Lung (tissue), 12 donors: ENCODE measurements around the gene RGS8. TPM values are rescaled to one million over a fixed set of nuclear protein-coding genes. Genes with fewer than 3 reads are reported as not detected.

Source experiments
- ATAC-seq: fragments of 200-7000 bp; cut with Tn5 transposase; one replicate; pipeline ENCODE4 v1.9.1; 2020; ENCODE audit warnings: moderate number of reproducible peaks; ENCODE audit not compliant: insufficient read depth, low FRiP score
- DNase-seq, 3 donors: peaks; one replicate each; pipeline ENCODE4 v3.0.0-alpha.2; 2013 to 2017
- H3K27ac ChIP-seq, 2 donors: one replicate each; pipeline ENCODE4 v1.5.1; 2013; ENCODE audit warnings: mild to moderate bottlenecking in 2 of 2, moderate library complexity in 2 of 2, control low read depth in 1 of 2, inconsistent platforms in 1 of 2, low read depth in 1 of 2, low read length in 1 of 2
- H3K27me3 ChIP-seq, 3 donors: one replicate each; pipeline ENCODE4 v1.5.1; 2013; ENCODE audit warnings: low read length in 2 of 3; ENCODE audit not compliant: control insufficient read depth in 3 of 3, insufficient read depth in 3 of 3
- H3K36me3 ChIP-seq, 4 donors: one replicate each; pipeline ENCODE4 v1.5.1; 2013; ENCODE audit warnings: low read length in 4 of 4, mild to moderate bottlenecking in 1 of 4, moderate library complexity in 1 of 4; ENCODE audit not compliant: control insufficient read depth in 4 of 4, insufficient read depth in 4 of 4
- H3K4me1 ChIP-seq, 5 donors: one replicate each; pipeline ENCODE4 v1.5.1; 2013; ENCODE audit warnings: low read length in 5 of 5, mild to moderate bottlenecking in 2 of 5, moderate library complexity in 1 of 5; ENCODE audit not compliant: control insufficient read depth in 5 of 5, insufficient read depth in 5 of 5
- H3K4me3 ChIP-seq: one replicate; pipeline ENCODE4 v1.5.1; 2013; ENCODE audit warnings: mild to moderate bottlenecking, control low read depth, moderate library complexity
- H3K9ac ChIP-seq, 2 donors: one replicate each; pipeline ENCODE4 v1.5.1; 2013; ENCODE audit warnings: low read length in 2 of 2, control low read depth in 1 of 2; ENCODE audit not compliant: insufficient read depth in 1 of 2
- H3K9me3 ChIP-seq, 4 donors: one replicate each; pipeline ENCODE4 v1.5.1; 2013; ENCODE audit warnings: low read length in 3 of 4, mild to moderate bottlenecking in 1 of 4, moderate library complexity in 1 of 4; ENCODE audit not compliant: control insufficient read depth in 4 of 4, insufficient read depth in 3 of 4
- CTCF ChIP-seq: IDR thresholded peaks from 2 replicates; pipeline ENCODE4 v1.5.1; 2012; ENCODE audit warnings: mild to moderate bottlenecking; ENCODE audit errors: control extremely low read depth, extremely low read depth
- WGBS, 2 donors: extraction: QIAGEN DNeasy Blood & Tissue Kit; methylation state at CpG; one replicate each; pipeline ENCODE4 v1.1.7; 2013; 5-methylcytosine and 5-hydroxymethylcytosine counted together
- polyA plus RNA-seq, 2 donors: library from polyadenylated mRNA; stranded (reverse); fragments of 200-250 nt; gene quantifications; one replicate each; pipeline ENCODE4 v1.2.1, GENCODE V29; 2013
- total RNA-seq, 2 donors: library from RNA; depleted of rRNA in 1 of 2; stranded (reverse); fragments of >200 nt in 1 of 2; gene quantifications; one replicate each; pipeline ENCODE4 v1.2.1, GENCODE V29; 2014 to 2021
- donor health status: control.
- donor health status: control.
- donor health status: Bipolar disorder and iron deficiency.
- donor health status: healthy.
- donor health status: DM: yes; HTN: yes; CAD: no.

Gene RGS8
- total and polyA plus RNA-seq, 4 donors = 0.02 to 0.03 (median 0.02) TPM; not detected in 1

GRCh38 chr1:182721525-182721924 is 37.1 kb upstream of the RGS8 start:
- no peaks in the 10 kb centered on the region for H3K36me3 ChIP-seq
- WGBS, 2 donors = 63 to 68% methylated on average over 1 of the region's 1 CpG

GRCh38 chr1:182720463-182720862 is 36.1 kb upstream of the RGS8 start:
- DNase-seq = no peak
- H3K27me3 ChIP-seq = no peaks in the 10 kb centered on the region

More at GRCh38 chr1:182721525-182721924, 37.1 kb upstream of the RGS8 start:
- DNase-seq (no peak), ATAC-seq (no peak)
- Histone ChIP-seq H3K4me1 (peaks cover 0 to 6% (median 0%) of the 10 kb centered on the region in 5 donors), H3K9me3 (no peaks in the 10 kb centered on the region), H3K27ac (no peak overlapping the region), H3K4me3 (no peak overlapping the region), H3K27me3 (no peaks in the 10 kb centered on the region), H3K9ac (no peak overlapping the region)
- TF ChIP-seq CTCF = no peak

GRCh38 chr1:182719553-182719952 is 35.2 kb upstream of the RGS8 start:
- TF ChIP-seq CTCF = no peak
- no peak overlapping the region for H3K27ac ChIP-seq
- H3K27me3 ChIP-seq = no peaks in the 10 kb centered on the region
- 93 to 96% methylated on average over 4 of the region's 4 CpGs for WGBS, 2 donors
- no peaks in the 10 kb centered on the region for H3K9me3 ChIP-seq
- H3K4me1 ChIP-seq = no peaks in the 10 kb centered on the region
- H3K4me3 ChIP-seq = no peak overlapping the region
- ATAC-seq = no peak
- no peaks in the 10 kb centered on the region for H3K36me3 ChIP-seq
- no peak for DNase-seq
- no peak overlapping the region for H3K9ac ChIP-seq

More at GRCh38 chr1:182720463-182720862, 36.1 kb upstream of the RGS8 start:
- no peak overlapping the region for H3K4me3 ChIP-seq
- TF ChIP-seq CTCF = no peak
- H3K9me3 ChIP-seq = no peaks in the 10 kb centered on the region
- 83 to 91% methylated on average over 2 of the region's 2 CpGs for WGBS, 2 donors
- H3K36me3 ChIP-seq = no peaks in the 10 kb centered on the region
- no peak for ATAC-seq
- H3K4me1 ChIP-seq = peaks cover 0 to 2% (median 0%) of the 10 kb centered on the region in 5 donors
- H3K9ac ChIP-seq = no peak overlapping the region
- H3K27ac ChIP-seq = no peak overlapping the region

- H3K27ac ChIP-seq = no peak overlapping the region
- no peaks in the 10 kb centered on the region for H3K27me3 ChIP-seq
- no peak overlapping the region for H3K4me3 ChIP-seq
- DNase-seq = no peak
- ATAC-seq = no peak
- H3K9me3 ChIP-seq = no peaks in the 10 kb centered on the region
- H3K9ac ChIP-seq = no peak overlapping the region
- 89 to 92% methylated on average over 2 of the region's 2 CpGs for WGBS, 2 donors
- no peaks in the 10 kb centered on the region for H3K36me3 ChIP-seq
- no peaks in the 10 kb centered on the region for H3K4me1 ChIP-seq
- no peak for TF ChIP-seq CTCF
Observed at GRCh38 chr1:182718311-182718710, 33.9 kb upstream of the RGS8 start.
